GM19025 (cell line): ENCODE data around the gene TMC8.
A peak's percentile ranks its signal among the peaks of the same experiment; 100 is the strongest.
"Not testable (repeated sequence)": the region's sequence is repeated elsewhere in the genome, so short reads cannot be mapped to it uniquely, and the experiment has no call there.

Source experiments
- ATAC-seq: cut with Tn5 transposase; IDR thresholded peaks from one replicate; pipeline ENCODE4 v1.9.1; 2021; ENCODE audit warnings: mild to moderate bottlenecking, low read depth, moderate library complexity; ENCODE audit not compliant: unreplicated experiment

The TMC8 gene

GRCh38 chr17:78147315-78147998, 16.9 kb downstream of the TMC8 start:
- ATAC-seq: peak; percentile 40

DNA sequence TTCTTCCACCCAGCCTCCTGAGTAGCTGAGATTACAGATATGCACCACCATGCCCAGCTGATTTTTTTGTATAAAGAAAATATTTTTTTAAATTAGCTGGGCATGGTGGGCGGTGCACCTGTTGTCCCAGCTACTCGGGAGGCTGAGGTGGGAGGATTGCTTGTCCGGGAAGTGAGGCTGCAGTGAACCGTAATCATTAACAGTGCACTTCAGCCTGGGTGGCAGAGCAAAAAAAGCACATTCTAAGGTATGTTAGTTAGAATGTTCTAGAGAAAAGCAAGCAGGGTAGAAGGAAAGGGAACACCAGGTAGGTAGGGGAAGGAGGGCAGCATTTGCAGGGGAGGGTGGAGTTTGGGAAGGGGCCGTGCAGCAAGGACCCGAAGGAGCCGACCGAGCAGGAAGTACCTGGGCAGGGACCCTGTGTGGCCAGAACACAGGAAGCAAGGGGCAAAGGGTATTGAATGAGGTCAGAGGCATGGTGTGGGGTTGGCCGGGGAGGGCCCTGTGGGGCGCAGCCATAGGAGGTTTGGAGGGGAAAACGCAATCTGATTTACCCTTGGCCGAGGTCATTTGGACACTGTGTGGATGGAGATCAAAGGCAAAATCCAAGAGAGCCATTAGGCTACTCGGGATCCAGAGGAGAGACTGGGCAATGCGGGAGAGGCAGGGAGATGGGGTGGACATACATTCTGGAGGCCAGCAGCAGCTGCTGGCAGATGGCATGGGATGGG, 17.9 kb downstream of the TMC8 start:
- ATAC-seq: no peak

DNA sequence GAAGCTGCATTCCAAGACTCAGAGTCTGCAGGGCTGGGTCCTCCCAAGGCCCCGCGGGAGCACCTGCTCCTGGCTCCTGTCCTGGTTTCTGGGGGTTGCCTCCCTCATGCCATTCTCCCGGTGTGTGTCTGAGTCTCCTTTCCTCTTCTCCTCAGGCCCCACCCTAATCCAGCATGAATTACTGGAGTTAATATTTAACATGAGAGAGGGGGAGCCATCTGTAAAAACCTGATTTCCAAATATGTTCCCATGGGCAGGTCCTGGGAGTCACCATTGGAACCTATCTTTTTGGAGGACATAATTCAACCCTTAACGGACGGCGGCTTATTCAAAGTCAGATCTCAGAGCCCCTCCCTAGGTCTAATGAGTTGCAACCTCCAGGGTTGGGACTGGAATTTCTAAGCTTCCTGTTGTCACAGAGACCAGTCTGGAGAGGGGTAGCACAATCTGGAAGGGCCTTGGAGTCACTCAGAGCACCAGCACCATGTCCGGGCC, 21.0 kb downstream of the TMC8 start:
- ATAC-seq: no peak

- ATAC-seq: peak; percentile 42
Measured at GRCh38 chr17:78154903-78155811, 24.6 kb downstream of the TMC8 start.

DNA sequence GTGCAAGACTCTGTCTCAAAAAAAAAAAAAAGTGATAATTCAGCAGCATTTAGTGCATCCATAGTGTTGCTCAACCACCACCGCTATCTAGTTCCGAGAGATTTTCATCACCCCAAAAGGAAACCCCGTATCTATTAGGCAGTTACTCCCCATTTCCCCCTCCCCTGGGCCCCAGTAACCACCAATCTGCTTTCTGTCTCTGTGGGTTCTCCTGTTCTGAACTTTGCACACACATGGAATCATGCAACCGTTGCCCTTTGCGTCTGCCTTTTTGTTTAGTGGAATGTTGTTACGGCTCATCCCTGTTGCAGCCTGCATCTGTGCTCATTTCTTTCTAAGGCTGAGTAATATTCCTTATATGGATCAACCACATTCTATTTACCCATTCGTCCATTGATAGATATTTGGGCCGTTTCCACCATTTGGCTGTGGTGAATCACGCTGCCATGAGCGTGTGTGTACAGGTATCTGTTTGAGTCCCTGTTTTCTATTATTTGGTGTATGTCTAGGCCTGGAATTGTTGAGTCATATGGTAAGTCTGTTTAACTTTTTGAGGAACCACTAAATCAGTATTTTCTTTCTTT, 29.1 kb downstream of the TMC8 start:
- no peak for ATAC-seq

- ATAC-seq: no peak
Measured at GRCh38 chr17:78163881-78164747, 33.5 kb downstream of the TMC8 start.

GRCh38 chr17:78164748-78165607, 34.4 kb downstream of the TMC8 start:
- ATAC-seq: no peak

- no peak for ATAC-seq
Measured at GRCh38 chr17:78166416-78166815, 35.8 kb downstream of the TMC8 start.

DNA sequence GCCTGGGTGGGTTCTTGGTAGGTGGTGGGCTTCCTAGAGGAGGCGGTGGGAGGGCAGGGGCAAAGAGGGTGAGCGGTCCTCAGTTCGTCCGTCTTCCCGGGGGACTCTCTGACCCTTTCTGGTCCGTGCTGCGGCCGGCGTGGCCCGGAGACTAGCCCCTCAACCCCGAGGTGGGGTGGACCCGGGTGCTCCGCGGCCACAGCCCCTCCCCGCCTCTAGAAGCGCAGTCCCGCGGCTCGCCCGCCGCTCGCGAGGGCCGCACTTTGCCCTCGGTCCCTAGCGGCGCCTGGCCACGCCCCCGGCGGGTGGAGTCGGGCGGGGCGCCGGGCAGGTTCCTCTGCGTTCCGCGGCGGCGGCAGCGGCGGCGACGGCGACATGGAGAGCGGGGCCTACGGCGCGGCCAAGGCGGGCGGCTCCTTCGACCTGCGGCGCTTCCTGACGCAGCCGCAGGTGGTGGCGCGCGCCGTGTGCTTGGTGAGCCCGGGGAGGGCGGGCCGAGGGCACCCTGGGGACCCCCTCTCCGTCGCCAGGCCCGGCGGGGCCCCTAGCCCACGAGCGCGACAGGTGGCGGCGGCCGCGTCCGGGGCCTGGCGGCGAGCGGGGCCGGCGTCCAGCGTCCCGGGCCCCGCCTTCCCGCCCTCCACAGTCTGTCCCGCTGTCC, 37.8 kb downstream of the TMC8 start, which contains the start of gene SYNGR2:
SYNGR2 (plus strand) TSS at position 340 of the 661 bp plus-strand sequence; CDS start at position 376, 36 bp downstream.
- ATAC-seq: peak; percentile 49

DNA sequence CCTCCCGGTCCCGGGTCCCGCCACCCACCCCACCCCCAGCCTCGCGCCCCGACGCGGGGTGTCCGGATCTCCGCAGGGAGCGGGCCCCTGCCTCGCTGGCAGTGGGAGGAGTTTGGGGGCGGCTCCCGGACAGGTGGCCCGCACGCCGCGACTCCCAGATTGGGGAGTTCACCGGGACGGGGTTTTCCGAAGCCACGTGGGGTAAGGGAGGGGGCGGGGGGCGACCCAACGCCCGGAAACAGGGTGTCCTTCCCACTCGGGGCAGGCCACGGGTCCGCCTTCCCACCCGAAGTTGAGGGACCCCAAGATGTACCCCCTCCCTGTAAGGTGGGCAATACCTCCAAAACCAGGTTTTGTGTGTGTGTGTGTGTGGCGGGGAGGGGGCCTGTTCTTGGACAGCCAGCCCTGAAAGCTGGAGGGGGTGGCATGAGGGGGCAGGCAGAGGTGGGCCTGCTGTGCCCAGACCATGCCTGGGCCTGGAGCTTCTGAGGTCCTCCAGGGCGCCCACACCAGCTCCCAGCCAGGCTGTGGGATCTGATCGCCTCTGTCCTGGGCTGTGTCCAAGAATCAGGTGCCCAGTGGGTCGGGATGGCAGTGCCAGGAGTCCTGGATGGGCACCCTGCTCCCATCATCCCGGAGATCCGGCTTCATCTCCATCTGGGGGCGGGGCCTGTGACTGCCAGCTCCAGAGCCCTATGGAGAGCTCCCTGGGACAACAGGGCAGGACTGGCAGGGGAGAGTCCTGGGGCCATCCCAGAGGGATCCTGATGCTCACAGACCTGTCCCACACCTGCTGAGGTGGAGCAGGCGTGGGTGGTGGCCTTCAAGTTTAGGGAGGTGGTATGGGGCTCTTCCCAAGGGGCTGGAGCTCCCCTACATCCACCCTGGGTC, 38.6 kb downstream of the TMC8 start:
- peak; percentile 31 for ATAC-seq

DNA sequence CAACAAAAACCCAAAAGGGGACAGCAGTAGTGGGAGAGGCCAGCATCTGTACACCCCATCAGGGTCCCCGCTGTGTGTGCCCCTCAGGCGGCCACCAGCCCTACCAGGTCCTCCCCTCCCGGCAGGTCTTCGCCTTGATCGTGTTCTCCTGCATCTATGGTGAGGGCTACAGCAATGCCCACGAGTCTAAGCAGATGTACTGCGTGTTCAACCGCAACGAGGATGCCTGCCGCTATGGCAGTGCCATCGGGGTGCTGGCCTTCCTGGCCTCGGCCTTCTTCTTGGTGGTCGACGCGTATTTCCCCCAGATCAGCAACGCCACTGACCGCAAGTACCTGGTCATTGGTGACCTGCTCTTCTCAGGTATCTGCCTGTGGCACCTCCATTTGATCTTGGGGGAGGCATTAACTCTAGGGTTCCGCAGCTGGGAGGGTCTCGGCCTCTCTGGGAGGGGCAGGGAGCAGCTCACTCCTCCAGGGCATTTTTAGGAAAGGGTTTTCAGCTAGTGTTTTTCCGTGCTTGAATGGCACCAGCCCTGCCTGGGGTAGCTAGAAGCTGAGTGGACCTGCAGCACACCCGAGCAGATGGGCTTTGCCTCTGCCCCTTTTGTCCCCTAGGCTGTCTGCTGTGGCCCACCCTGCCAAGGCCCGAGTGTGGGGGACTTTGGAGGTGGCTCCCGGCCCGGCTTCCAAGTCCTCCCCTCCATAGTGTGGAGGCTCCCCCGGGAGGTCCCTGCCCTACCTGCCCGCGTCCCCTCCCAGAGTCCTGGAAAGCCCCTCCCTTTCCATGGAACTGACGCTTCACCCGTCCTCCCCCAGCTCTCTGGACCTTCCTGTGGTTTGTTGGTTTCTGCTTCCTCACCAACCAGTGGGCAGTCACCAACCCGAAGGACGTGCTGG, 40.4 kb downstream of the TMC8 start:
- no peak for ATAC-seq

DNA sequence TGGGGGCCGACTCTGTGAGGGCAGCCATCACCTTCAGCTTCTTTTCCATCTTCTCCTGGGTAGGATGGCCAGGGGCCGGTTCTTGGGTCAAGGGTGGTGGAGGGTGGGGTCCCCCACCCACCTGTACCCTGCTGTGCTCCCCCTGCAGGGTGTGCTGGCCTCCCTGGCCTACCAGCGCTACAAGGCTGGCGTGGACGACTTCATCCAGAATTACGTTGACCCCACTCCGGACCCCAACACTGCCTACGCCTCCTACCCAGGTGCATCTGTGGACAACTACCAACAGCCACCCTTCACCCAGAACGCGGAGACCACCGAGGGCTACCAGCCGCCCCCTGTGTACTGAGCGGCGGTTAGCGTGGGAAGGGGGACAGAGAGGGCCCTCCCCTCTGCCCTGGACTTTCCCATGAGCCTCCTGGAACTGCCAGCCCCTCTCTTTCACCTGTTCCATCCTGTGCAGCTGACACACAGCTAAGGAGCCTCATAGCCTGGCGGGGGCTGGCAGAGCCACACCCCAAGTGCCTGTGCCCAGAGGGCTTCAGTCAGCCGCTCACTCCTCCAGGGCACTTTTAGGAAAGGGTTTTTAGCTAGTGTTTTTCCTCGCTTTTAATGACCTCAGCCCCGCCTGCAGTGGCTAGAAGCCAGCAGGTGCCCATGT, 41.1 kb downstream of the TMC8 start:
- not testable (repeated sequence) for ATAC-seq

- ATAC-seq: no peak
Measured at GRCh38 chr17:78172249-78173051, 41.9 kb downstream of the TMC8 start.

DNA sequence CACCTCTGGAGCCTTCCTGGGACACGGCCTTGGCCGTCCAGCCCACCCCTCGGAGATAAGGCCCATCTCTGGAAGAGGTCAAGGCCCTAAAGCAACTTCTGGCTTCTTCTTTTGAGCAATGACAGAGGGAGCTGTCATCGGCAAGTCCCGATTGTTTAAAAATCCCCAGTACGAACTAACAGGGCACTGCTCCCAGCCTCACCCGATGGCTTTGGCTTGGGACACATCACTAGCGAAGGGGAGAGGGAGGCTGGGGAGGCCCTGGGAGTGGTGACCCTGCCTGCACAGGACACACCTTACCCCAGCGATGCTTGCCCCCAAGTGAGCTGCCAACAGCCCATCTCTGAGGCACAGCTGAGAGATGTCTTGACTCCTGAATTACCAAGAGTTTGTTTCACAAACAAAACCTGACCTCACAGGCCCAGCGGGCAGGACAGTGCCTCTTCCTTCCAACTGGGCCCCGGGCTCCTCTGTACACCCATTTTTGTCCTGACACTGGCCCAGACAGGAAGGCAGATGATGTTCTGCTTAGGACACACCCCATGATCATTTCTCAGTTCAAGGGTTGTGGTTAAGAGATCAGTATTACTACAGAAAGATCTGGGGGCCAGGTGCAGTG, 42.6 kb downstream of the TMC8 start:
- no peak for ATAC-seq
